B cell (primary cell): ENCODE measurements around the gene ADGRA3. TPM values are rescaled to one million over a fixed set of nuclear protein-coding genes. Genes with fewer than 3 reads are reported as not detected.

ENCODE experiments used
- ATAC-seq: fragments of 200-7000 bp; cut with Tn5 transposase; one replicate; pipeline ENCODE4 v1.10.0; 2021; ENCODE audit warnings: low read depth, mild to moderate bottlenecking, moderate number of reproducible peaks, moderate library complexity
- CTCF ChIA-PET: fragments of 350-600 bp; sonication (Branson Sonifier 250); formaldehyde crosslinking; loops from one replicate; lab custom pipeline; 2021; ENCODE audit warnings: antibody characterized with exemption, inconsistent platforms; lab: Charles Lee
- POLR2A ChIA-PET: fragments of 350-600 bp; sonication (Branson Sonifier 250); formaldehyde crosslinking; loops from one replicate; lab custom pipeline; 2021; ENCODE audit warnings: antibody characterized with exemption; lab: Charles Lee
- DNase-seq: peaks from one replicate; pipeline ENCODE4 v3.0.0; 2013
- H2AFZ ChIP-seq: 2 replicates; pipeline ENCODE4 v1.6.1; 2012; ENCODE audit warnings: mild to moderate bottlenecking, low read depth, low read length; ENCODE audit not compliant: insufficient read depth, poor library complexity, severe bottlenecking
- H3K27ac ChIP-seq, 2 donors: 1 replicate in 1 of 2; 2 replicates in 1 of 2; pipeline ENCODE4 v1.5.1; 2012 to 2013; ENCODE audit warnings: low read length in 2 of 2, mild to moderate bottlenecking in 2 of 2, moderate library complexity in 1 of 2
- H3K27me3 ChIP-seq, 4 experiments: fragments of 200-600 bp in 1 of 4; sonication (generic) in 1 of 4; replicated peaks in 1 of 4; 1 replicate in 2 of 4; 2 replicates in 2 of 4; pipeline versions ENCODE4 v1.6.1 to v1.7.0; 2013 to 2016; ENCODE audit warnings: low read length in 3 of 4, mild to moderate bottlenecking in 2 of 4, mixed read lengths in 1 of 4, moderate library complexity in 1 of 4; ENCODE audit not compliant: insufficient read depth in 4 of 4, control insufficient read depth in 3 of 4; ENCODE audit errors: control extremely low read depth in 1 of 4
- H3K36me3 ChIP-seq, 2 experiments: replicated peaks in 1 of 2; 1 replicate in 1 of 2; 2 replicates in 1 of 2; pipeline versions ENCODE4 v1.6.1 to v1.7.1; 2013; ENCODE audit warnings: low read length in 1 of 2; ENCODE audit not compliant: insufficient read depth in 2 of 2, control insufficient read depth in 1 of 2; ENCODE audit errors: control extremely low read depth in 1 of 2, extremely low read depth in 1 of 2
- H3K4me1 ChIP-seq, 2 donors: fragments of 200-600 bp in 1 of 2; sonication (generic) in 1 of 2; 1 replicate in 1 of 2; 2 replicates in 1 of 2; pipeline versions ENCODE4 v1.5.1 to v1.6.1; 2013 to 2017; ENCODE audit warnings: low read length in 2 of 2; ENCODE audit not compliant: control insufficient read depth in 2 of 2, insufficient read depth in 2 of 2
- H3K4me2 ChIP-seq: replicated peaks from 2 replicates; pipeline ENCODE3; 2012; ENCODE audit warnings: mild to moderate bottlenecking, low read depth, low read length; ENCODE audit not compliant: poor library complexity, severe bottlenecking
- H3K4me3 ChIP-seq, 5 experiments: fragments of 200-600 bp in 1 of 5; sonication (generic) in 1 of 5; 1 replicate in 3 of 5; 2 replicates in 2 of 5; pipeline versions ENCODE4 v1.5.1 to v1.7.0; 2011 to 2016; ENCODE audit warnings: low read length in 4 of 5, mild to moderate bottlenecking in 4 of 5, low read depth in 2 of 5, control low read depth in 1 of 5, moderate library complexity in 1 of 5; ENCODE audit not compliant: insufficient read depth in 1 of 5; ENCODE audit errors: control extremely low read depth in 1 of 5, extremely low read depth in 1 of 5
- H3K79me2 ChIP-seq: fragments of 200-600 bp; sonication (generic); one replicate; pipeline ENCODE4 v1.6.0; 2016; ENCODE audit warnings: low read length; ENCODE audit not compliant: control insufficient read depth, insufficient read depth
- H3K9ac ChIP-seq: fragments of 200-600 bp; sonication (generic); 2 replicates; pipeline ENCODE4 v1.6.1; 2017; ENCODE audit warnings: mild to moderate bottlenecking, low read length, moderate library complexity
- H3K9me3 ChIP-seq, 3 donors: one replicate each; pipeline versions ENCODE4 v1.6.1 to v1.7.1; 2013; ENCODE audit warnings: low read length in 2 of 3; ENCODE audit not compliant: control insufficient read depth in 2 of 3, insufficient read depth in 1 of 3; ENCODE audit errors: control extremely low read depth in 1 of 3
- H4K20me1 ChIP-seq: 2 replicates; pipeline ENCODE4 v1.6.0; 2012; ENCODE audit warnings: mild to moderate bottlenecking, low read length; ENCODE audit not compliant: insufficient read depth, control insufficient read depth, poor library complexity, severe bottlenecking
- H3K27ac Mint-ChIP-seq: one replicate; pipeline ENCODE4 v1.8.0; 2021; ENCODE audit warnings: mixed read lengths
- H3K27me3 Mint-ChIP-seq: one replicate; pipeline ENCODE4 v1.8.0; 2021; ENCODE audit warnings: mixed read lengths
- H3K4me1 Mint-ChIP-seq: one replicate; pipeline ENCODE4 v1.8.0; 2021; ENCODE audit warnings: mixed read lengths
- H3K4me3 Mint-ChIP-seq: one replicate; pipeline ENCODE4 v1.8.0; 2021; ENCODE audit warnings: mixed read lengths
- H3K9me3 Mint-ChIP-seq: one replicate; pipeline ENCODE4 v1.8.0; 2022; ENCODE audit warnings: mixed read lengths; ENCODE audit not compliant: insufficient read depth
- EZH2 ChIP-seq: IDR thresholded peaks from 2 replicates; pipeline ENCODE4 v1.6.1; 2012; ENCODE audit warnings: borderline replicate concordance, low read depth, mild to moderate bottlenecking, moderate library complexity, low read length; ENCODE audit not compliant: insufficient read depth, poor library complexity, severe bottlenecking
- WGBS: methylation state at CpG from one replicate; pipeline ENCODE4 v1.1.5; 2013; ENCODE audit warnings: missing lambda C conversion rate; ENCODE audit not compliant: insufficient coverage; 5-methylcytosine and 5-hydroxymethylcytosine counted together
- intact Hi-C: fragments of 100-400 bp; cut with micrococcal nuclease; formaldehyde crosslinking; loops from one replicate; pipeline ENCODE4 v1.10.0; 2022
- polyA plus RNA-seq: library from polyadenylated mRNA; depleted of rRNA; stranded (reverse); fragments of >200 nt; gene quantifications from 2 replicates; pipeline ENCODE4 v1.2.3, GENCODE V29; 2012
- total RNA-seq, 2 donors: library from RNA; stranded (reverse); fragments of 120-200 nt in 1 of 2; gene quantifications; 1 replicate in 1 of 2; 2 replicates in 1 of 2; pipeline versions ENCODE4 v1.2.3 to v1.2.4, GENCODE V29; 2013 to 2022
- TF ChIP-seq, protein P1 (sequence below): fragments of 200-600 bp; IDR thresholded peaks from one replicate; pipeline ENCODE4 v1.8.0; 2022; ENCODE audit warnings: antibody characterized with exemption, mild to moderate bottlenecking

Gene ADGRA3
- total and polyA plus RNA-seq, 2 donors (not counting 1 experiment from before 2014, with no cell fraction given) = 0.25 TPM; not detected in 1

DNA sequence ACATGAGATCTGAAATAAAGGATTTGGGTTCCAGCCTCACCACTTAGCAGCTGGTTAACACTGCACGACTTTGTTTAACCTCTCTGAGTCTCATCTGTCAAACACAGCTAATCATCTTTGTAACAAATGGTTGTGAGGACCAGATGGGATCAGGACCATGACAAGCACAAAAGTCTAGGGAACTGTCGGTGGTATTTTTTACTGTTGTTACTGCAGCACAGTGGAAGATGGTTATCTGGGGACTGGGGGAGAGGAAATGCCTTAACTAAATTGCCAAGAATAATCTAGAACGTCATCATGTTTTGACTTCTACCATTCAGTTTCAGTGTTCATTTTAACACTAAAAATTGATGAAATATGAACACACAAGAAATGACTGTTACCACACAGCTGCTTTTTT, 99.5 kb downstream of the ADGRA3 start:
- Histone ChIP-seq H3K9me3 (no peaks in the 10 kb centered on the region), H3K4me2 (no peak overlapping the region), H3K4me1 (no peaks in the 10 kb centered on the region), H3K4me3 (no peak overlapping the region), H3K79me2 (no peaks in the 10 kb centered on the region), H3K36me3 (no peaks in the 10 kb centered on the region), H4K20me1 (no peaks in the 10 kb centered on the region), H2AFZ (no peak overlapping the region), H3K27ac (no peak overlapping the region), H3K9ac (no peak overlapping the region), H3K27me3 (no peaks in the 10 kb centered on the region)
- Mint-ChIP-seq H3K27me3 (no peaks in the 10 kb centered on the region), H3K9me3 (no peaks in the 10 kb centered on the region), H3K4me3 (no peak overlapping the region), H3K4me1 (no peaks in the 10 kb centered on the region), H3K27ac (no peak overlapping the region)
- ChIA-PET POLR2A (no interaction called here), CTCF (no interaction called here)
- DNase-seq = no peak
- TF ChIP-seq, protein P1, sequence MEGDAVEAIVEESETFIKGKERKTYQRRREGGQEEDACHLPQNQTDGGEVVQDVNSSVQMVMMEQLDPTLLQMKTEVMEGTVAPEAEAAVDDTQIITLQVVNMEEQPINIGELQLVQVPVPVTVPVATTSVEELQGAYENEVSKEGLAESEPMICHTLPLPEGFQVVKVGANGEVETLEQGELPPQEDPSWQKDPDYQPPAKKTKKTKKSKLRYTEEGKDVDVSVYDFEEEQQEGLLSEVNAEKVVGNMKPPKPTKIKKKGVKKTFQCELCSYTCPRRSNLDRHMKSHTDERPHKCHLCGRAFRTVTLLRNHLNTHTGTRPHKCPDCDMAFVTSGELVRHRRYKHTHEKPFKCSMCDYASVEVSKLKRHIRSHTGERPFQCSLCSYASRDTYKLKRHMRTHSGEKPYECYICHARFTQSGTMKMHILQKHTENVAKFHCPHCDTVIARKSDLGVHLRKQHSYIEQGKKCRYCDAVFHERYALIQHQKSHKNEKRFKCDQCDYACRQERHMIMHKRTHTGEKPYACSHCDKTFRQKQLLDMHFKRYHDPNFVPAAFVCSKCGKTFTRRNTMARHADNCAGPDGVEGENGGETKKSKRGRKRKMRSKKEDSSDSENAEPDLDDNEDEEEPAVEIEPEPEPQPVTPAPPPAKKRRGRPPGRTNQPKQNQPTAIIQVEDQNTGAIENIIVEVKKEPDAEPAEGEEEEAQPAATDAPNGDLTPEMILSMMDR = no peak
- no peak for TF ChIP-seq EZH2
- intact Hi-C loops = loop anchor here (10.0 kb wide), 1 partner anchor 1998 kb away; no protein-coding TSS in a partner anchor
- 60% methylated on average over 1 of the region's 3 CpGs for WGBS
- ATAC-seq = no peak

DNA sequence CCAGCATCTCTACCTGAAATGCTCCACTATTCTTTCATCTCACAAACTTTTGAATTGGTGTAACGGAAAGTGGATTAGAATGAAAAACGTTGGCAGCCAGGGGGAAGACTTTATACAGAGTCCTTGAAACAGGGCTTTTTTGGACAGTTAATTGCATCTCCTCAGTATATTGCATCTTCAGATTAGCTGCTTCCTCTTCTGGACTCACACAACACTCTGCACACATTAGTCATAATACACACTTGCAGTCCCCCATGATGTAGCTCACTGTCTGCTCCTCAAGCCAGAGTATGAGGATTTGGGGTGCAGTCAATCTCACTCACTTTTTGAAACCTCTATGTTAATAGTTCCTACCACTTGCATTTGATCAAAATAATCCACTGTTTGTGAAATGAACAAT, 101.0 kb downstream of the ADGRA3 start:
- CTCF ChIA-PET = no interaction called here
- POLR2A ChIA-PET = no interaction called here
- H3K4me3 Mint-ChIP-seq = no peak overlapping the region
- ATAC-seq (no peak), DNase-seq (no peak)
- no peaks in the 10 kb centered on the region for H3K27me3 Mint-ChIP-seq
- Histone ChIP-seq H3K4me1 (no peaks in the 10 kb centered on the region), H3K9ac (no peak overlapping the region), H3K4me3 (no peak overlapping the region), H4K20me1 (no peaks in the 10 kb centered on the region), H3K79me2 (no peaks in the 10 kb centered on the region), H3K27me3 (no peaks in the 10 kb centered on the region), H3K4me2 (no peak overlapping the region), H3K9me3 (no peaks in the 10 kb centered on the region), H3K27ac (no peak overlapping the region), H3K36me3 (no peaks in the 10 kb centered on the region), H2AFZ (no peak overlapping the region)
- WGBS = no CpG with 5 or more reads among the region's 2 CpGs
- no peak overlapping the region for H3K27ac Mint-ChIP-seq
- H3K4me1 Mint-ChIP-seq = no peaks in the 10 kb centered on the region
- no peaks in the 10 kb centered on the region for H3K9me3 Mint-ChIP-seq
- TF ChIP-seq, protein P1 = no peak
- TF ChIP-seq EZH2 = no peak
- intact Hi-C loops = loop anchor here (10.0 kb wide), 1 partner anchor 2000 kb away; no protein-coding TSS in a partner anchor
